HepG2 (cell line): ENCODE data around the gene EZH1. TPM values are rescaled to one million over a fixed set of nuclear protein-coding genes. Genes with fewer than 3 reads are reported as not detected.
A peak's percentile ranks its signal among the peaks of the same experiment; 100 is the strongest.

Experiments
- CEBPB ChIP-seq: IDR thresholded peaks from 2 replicates; pipeline ENCODE4 v1.6.1; 2011; ENCODE audit warnings: low read depth, low read length, improper control_type of control experiment, borderline replicate concordance
- GRHL1 ChIP-seq: sonication (generic); formaldehyde crosslinking; conservative IDR thresholded peaks from 2 replicates; pipeline ENCODE4 v1.8.0; 2022; ENCODE audit warnings: missing genetic modification reagents
- HMG20A ChIP-seq: IDR thresholded peaks from 2 replicates; pipeline ENCODE4 v1.6.1; 2016; ENCODE audit warnings: borderline replicate concordance
- IKZF4 ChIP-seq: sonication (generic); formaldehyde crosslinking; IDR thresholded peaks from 2 replicates; pipeline ENCODE4 v1.5.1; 2020; ENCODE audit warnings: borderline replicate concordance, mild to moderate bottlenecking, low read depth, missing genetic modification reagents; ENCODE audit errors: not compliant biosample characterization
- IKZF5 ChIP-seq: IDR thresholded peaks from 2 replicates; pipeline ENCODE4 v1.6.1; 2018; ENCODE audit warnings: missing genetic modification reagents, mild to moderate bottlenecking, missing compliant biosample characterization
- KAT8 ChIP-seq: IDR thresholded peaks from 2 replicates; pipeline ENCODE4 v1.6.1; 2016; ENCODE audit warnings: missing genetic modification reagents, missing compliant biosample characterization
- MED1 ChIP-seq: sonication (generic); formaldehyde crosslinking; IDR thresholded peaks from 2 replicates; pipeline ENCODE4 v1.4.0; 2020; ENCODE audit warnings: missing genetic modification reagents
- PAWR ChIP-seq: sonication (generic); formaldehyde crosslinking; IDR thresholded peaks from 2 replicates; pipeline ENCODE4 v1.4.0; 2020; ENCODE audit warnings: missing genetic modification reagents, mild to moderate bottlenecking, borderline replicate concordance
- POLR2AphosphoS2 ChIP-seq: IDR thresholded peaks from 2 replicates; pipeline ENCODE4 v1.6.1; 2011; ENCODE audit warnings: low read depth, low read length, improper control_type of control experiment
- SYNCRIP ChIP-seq: fragments of 200-400 bp; formaldehyde crosslinking; IDR thresholded peaks from 2 replicates; pipeline ENCODE4 v1.6.1; 2018; ENCODE audit warnings: mild to moderate bottlenecking, low read depth, low read length; ENCODE audit not compliant: insufficient read depth
- TRIM22 ChIP-seq: fragments of 450-650 bp; IDR thresholded peaks from 2 replicates; pipeline ENCODE4 v1.6.1; 2017
- TRIM24 ChIP-seq: sonication (generic); formaldehyde crosslinking; IDR thresholded peaks from 2 replicates; pipeline ENCODE4 v1.8.0; 2022; ENCODE audit warnings: mild to moderate bottlenecking, missing genetic modification reagents
- WIZ ChIP-seq: sonication (generic); formaldehyde crosslinking; IDR thresholded peaks from 2 replicates; pipeline ENCODE4 v1.5.1; 2020; ENCODE audit warnings: mild to moderate bottlenecking, missing genetic modification reagents
- ZBTB33 ChIP-seq: sonication (generic); formaldehyde crosslinking; IDR thresholded peaks from 2 replicates; pipeline ENCODE4 v1.4.0; 2020; ENCODE audit warnings: missing genetic modification reagents
- ZBTB44 ChIP-seq: sonication (generic); formaldehyde crosslinking; IDR thresholded peaks from 2 replicates; pipeline ENCODE4 v1.4.0; 2020; ENCODE audit warnings: missing genetic modification reagents
- ZNF292 ChIP-seq: sonication (generic); formaldehyde crosslinking; IDR thresholded peaks from 2 replicates; pipeline ENCODE4 v1.8.1; 2022; ENCODE audit warnings: mild to moderate bottlenecking, low read depth, missing genetic modification reagents, borderline replicate concordance
- ZNF569 ChIP-seq: sonication (generic); formaldehyde crosslinking; IDR thresholded peaks from 2 replicates; pipeline ENCODE4 v1.5.0; 2020; ENCODE audit warnings: mild to moderate bottlenecking, missing genetic modification reagents, moderate library complexity, borderline replicate concordance
- ZNF605 ChIP-seq: sonication (generic); formaldehyde crosslinking; IDR thresholded peaks from 2 replicates; pipeline ENCODE4 v1.8.0; 2022; ENCODE audit warnings: mild to moderate bottlenecking, missing genetic modification reagents
- ZNF7 ChIP-seq: IDR thresholded peaks from 2 replicates; pipeline ENCODE4 v1.6.1; 2016; ENCODE audit warnings: missing biosample characterization, missing genetic modification reagents
- ZNF883 ChIP-seq: sonication (generic); formaldehyde crosslinking; IDR thresholded peaks from 2 replicates; pipeline ENCODE4 v1.5.1; 2020; ENCODE audit warnings: mild to moderate bottlenecking, missing genetic modification reagents; ENCODE audit errors: not compliant biosample characterization
- ZSCAN9 ChIP-seq: IDR thresholded peaks from 2 replicates; pipeline ENCODE4 v1.6.1; 2016; ENCODE audit warnings: borderline replicate concordance
- polyA plus RNA-seq, 8 experiments: library from polyadenylated mRNA; depleted of rRNA in 3 of 8; stranded (reverse) in 7 of 8; unstranded in 1 of 8; fragments of >200 nt; fragmentation: Illumina TruSeq in 4 of 8; extraction: Trizol in 4 of 8; gene quantifications; 2 replicates each; pipeline versions ENCODE4 v1.2.1 to v1.2.3, GENCODE V29; 2011 to 2016; ENCODE audit warnings: low read depth in 4 of 8, missing spikeins in 1 of 8, mixed read lengths in 1 of 8; ENCODE audit not compliant: insufficient read depth in 1 of 8
- total RNA-seq, 5 experiments: library from RNA; depleted of rRNA; stranded (reverse); fragments of >200 nt; fragmentation: Illumina TruSeq; extraction: Trizol; gene quantifications; 2 replicates each; pipeline ENCODE4 v1.2.3, GENCODE V29; 2016; ENCODE audit warnings: low read depth in 1 of 5

EZH1 gene
- total and polyA plus RNA-seq, 2 of the 13 experiments (the other 11 are each of a cell fraction or from before 2014, with no cell fraction given): 11.6 to 24.0 TPM

GRCh38 chr17:42775534-42776098, 30.8 kb upstream of the EZH1 start (continued):
- TF ChIP-seq ZBTB44 (CRISPR knock-in tag) (no peak), SYNCRIP (no peak), GRHL1 (CRISPR knock-in tag) (no peak), POLR2AphosphoS2 (no peak), HMG20A (peak; percentile 26; the same call in 1 of the 2 replicates), ZSCAN9 (no peak), CEBPB (no peak), TRIM22 (no peak), WIZ (CRISPR knock-in tag) (no peak), ZBTB33 (no peak), IKZF4 (CRISPR knock-in tag) (no peak), IKZF5 (CRISPR knock-in tag) (0 out of 2 replicates have a peak, but pooled peaks have one; percentile 28), MED1 (peak; percentile 62; the same call in 1 of the 2 replicates), KAT8 (CRISPR knock-in tag) (0 out of 2 replicates have a peak, but pooled peaks have one; percentile 19), ZNF7 (CRISPR knock-in tag) (no peak), PAWR (no peak), ZNF569 (CRISPR knock-in tag) (no peak), TRIM24 (CRISPR knock-in tag) (no peak), ZNF605 (CRISPR knock-in tag) (0 out of 2 replicates have a peak, but pooled peaks have one; percentile 38), ZNF292 (CRISPR knock-in tag) (no peak), ZNF883 (CRISPR knock-in tag) (no peak)
